Retinal pigment epithelial cell (primary cell): ENCODE measurements around the gene NUDT14.
A peak's percentile ranks its signal among the peaks of the same experiment; 100 is the strongest.

Experiments
- DNase-seq: peaks from one replicate; pipeline ENCODE4 v3.0.0-alpha.2; 2010; ENCODE audit warnings: low read depth
- H3K4me3 ChIP-seq: 2 replicates; pipeline ENCODE4 v1.5.1; 2011; ENCODE audit warnings: mild to moderate bottlenecking, low read length, control low read depth, moderate library complexity
- TF ChIP-seq, protein P1 (sequence below): conservative IDR thresholded peaks from 2 replicates; pipeline ENCODE4 v1.5.1; 2011; ENCODE audit warnings: low read depth, low read length, control low read depth, inconsistent platforms

Gene NUDT14

DNA sequence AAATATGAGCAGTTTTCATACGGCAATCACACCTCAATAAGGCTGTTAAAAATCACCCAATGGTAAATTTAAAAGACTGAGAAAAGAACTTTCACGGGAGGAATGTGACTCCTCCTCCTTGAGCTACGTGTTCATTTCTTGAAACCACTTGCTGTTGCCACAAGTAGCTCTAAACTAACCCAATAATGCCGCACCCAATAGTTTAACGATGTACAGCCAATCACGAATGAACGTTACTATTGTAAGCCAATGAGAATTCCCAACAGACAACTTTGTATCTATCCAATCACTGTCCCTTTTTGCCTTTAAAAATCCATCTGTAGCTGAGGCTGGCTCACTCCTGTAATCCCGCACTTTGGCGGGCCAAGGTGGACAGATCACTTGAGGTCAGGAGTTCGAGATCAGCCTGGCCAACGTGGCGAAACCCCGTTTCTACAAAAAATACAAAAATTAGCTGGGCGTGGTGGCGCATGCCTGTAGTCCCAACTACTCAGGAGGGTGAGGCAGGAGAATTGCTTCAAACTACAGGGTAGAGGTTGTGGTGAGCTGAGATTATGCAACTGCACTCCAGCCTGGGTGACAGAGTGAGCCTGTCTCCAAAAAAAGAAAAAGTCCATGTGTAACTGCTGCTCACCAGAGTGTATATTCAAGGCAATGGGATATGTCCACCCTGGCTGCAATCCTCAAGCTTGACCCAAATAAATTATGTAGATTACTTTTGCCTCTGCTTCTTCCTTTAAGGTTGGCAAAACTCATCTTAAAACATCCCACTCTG, 42.8 kb upstream of the NUDT14 start:
- DNase-seq = no peak
- H3K4me3 ChIP-seq = no peak overlapping the region
- TF ChIP-seq, protein P1, sequence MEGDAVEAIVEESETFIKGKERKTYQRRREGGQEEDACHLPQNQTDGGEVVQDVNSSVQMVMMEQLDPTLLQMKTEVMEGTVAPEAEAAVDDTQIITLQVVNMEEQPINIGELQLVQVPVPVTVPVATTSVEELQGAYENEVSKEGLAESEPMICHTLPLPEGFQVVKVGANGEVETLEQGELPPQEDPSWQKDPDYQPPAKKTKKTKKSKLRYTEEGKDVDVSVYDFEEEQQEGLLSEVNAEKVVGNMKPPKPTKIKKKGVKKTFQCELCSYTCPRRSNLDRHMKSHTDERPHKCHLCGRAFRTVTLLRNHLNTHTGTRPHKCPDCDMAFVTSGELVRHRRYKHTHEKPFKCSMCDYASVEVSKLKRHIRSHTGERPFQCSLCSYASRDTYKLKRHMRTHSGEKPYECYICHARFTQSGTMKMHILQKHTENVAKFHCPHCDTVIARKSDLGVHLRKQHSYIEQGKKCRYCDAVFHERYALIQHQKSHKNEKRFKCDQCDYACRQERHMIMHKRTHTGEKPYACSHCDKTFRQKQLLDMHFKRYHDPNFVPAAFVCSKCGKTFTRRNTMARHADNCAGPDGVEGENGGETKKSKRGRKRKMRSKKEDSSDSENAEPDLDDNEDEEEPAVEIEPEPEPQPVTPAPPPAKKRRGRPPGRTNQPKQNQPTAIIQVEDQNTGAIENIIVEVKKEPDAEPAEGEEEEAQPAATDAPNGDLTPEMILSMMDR = no peak

DNA sequence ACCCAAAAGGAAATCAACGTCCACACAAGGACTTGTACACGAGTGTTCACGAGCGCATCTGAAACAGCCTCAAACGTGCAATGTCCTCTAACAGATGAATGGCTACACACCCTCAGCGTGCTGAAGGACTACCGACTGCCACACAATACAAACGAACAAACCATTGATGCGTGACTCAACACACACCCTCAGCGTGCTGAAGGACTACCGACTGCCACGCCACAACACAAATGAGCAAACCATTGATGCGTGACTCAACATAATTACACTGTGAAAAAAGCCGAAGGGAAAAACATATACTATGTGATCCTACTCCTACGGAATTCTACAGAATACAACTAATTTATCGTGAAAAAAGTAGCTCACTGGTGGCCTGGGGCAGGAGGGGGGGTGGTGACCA, 42.1 kb upstream of the NUDT14 start:
- no peak overlapping the region for H3K4me3 ChIP-seq
- TF ChIP-seq, protein P1 = no peak
- DNase-seq = peak; percentile 45

DNA sequence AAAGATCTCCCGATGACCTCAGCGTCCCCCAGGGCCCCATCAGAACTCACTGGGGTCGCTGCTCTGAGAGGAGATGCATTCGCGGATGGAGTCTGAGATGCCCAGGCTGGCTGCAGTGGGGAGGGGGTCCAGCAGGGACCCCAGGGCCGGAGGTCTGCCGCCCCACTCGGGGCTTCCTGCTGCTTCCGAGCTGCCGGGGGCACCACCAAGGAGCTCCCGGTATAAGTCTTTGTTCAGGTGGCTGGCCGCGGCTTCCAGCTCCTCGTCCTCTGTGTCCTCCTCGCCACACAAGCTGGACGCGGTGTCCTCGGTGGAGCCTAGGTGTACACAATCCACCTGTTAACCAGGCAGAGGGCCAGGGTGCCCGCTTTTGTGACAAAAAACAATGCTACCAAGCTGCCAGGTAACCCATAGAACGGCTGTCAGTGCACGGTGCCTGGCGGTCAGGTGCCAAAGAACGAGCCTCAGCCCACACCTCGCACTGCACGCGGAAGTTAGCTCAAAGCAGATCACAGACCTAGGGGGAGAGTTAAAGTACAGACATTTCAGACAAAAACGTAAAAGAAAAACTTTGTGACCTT, 40.6 kb upstream of the NUDT14 start:
- TF ChIP-seq, protein P1 = no peak
- DNase-seq = no peak
- H3K4me3 ChIP-seq = no peak overlapping the region

DNA sequence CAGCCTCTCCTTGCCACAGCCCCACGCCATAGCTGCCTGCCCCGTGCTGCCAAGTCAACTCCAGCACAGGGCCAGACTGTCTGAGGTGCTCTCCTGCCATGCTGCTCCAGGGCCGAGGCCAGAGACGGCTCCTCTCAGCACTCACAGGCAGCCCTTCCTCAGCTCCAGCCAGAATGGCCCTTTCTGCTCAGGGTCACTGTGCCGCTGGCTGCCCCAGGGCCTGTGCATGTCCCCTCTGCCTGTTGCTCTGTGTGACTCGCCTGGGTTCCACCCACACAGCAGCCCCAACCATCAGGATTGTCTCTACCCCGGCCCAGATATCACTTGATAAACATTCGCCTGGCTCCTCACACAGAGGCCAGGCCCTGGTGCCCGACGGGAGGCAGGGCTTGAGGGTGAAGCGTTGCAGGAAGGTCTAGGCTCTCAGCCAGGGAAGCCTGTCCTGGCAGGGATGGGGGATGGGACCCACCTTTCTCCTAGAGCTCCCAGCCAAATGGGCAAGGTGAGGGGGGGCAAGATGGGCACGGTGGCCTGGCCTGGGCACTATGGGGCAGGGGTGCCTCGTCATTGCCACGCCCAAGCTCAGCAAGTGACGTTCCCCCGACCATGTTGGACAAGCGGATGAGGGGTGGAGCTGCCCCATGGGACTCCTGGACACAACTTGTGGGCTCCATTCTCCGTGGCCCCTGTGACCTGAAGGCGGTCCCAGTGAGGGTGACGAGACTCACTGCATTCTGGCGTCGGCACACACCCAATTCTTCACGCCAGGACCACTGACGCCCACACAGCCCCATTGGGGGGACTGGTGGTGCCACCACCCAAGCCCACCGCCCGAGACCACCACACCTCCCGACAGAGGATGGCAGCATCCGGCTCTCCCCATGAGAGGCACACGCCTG, 39.8 kb upstream of the NUDT14 start:
- TF ChIP-seq, protein P1 = no peak
- no peak for DNase-seq
- H3K4me3 ChIP-seq = no peak overlapping the region

DNA sequence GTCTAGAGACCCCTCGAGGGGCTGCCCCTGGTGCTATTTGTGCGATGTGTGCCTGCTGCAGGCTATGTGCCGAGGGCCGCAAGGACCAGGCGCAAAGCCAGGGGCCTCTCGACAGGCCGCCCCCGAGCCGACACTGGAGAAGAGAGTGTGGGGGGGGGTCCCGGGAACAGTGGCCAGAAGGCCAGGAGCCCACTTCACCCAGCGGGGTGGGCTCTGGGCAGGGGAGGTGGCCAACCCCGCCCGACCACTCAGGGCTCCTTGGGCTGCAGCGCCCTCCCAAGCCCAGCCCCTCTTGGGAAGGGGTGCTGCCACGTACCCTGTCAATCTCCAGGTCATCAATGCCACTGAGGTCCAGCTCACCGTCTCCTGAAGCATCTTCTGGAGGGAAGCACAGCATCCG, 38.6 kb upstream of the NUDT14 start:
- TF ChIP-seq, protein P1 = no peak
- H3K4me3 ChIP-seq = no peak overlapping the region
- no peak for DNase-seq

DNA sequence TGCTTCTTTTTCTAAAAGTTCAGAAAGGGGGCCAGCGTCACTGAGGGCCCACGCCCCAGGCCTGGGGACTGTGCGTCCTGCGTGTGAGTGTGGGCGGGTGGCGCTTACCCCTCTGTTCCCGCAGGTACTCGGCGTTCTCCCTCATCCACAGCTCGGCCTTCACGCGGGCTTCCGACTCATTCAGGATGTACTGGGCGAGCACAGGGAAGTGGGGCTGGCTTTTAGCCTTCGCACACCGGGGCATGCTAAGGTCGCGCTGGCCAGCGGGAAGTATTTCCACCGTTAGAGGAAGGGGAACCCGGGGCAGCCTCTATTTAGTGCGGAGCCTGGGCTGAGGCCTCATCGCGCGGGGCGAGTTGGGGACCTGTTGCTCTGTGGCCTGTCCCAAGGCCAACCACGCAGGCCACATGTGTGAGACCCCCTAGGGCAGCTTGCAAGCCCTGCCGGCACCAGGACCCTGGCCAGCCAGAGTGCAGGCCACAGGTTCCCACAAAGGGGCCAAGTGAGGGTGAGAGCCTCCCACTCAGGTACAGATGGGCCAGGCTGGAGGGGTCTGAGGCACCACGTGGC, 38.0 kb upstream of the NUDT14 start:
- TF ChIP-seq, protein P1 = no peak
- H3K4me3 ChIP-seq = no peak overlapping the region
- DNase-seq = no peak
